Stromal cell of bone marrow (primary cell): ENCODE data around the gene PLS1.
"Not testable (repeated sequence)": the region's sequence is repeated elsewhere in the genome, so short reads cannot be mapped to it uniquely, and the experiment has no call there.

Source experiments
- DNase-seq: peaks from one replicate; pipeline ENCODE4 v3.0.0-alpha.2; 2012; ENCODE audit warnings: low read depth

Gene PLS1

DNA sequence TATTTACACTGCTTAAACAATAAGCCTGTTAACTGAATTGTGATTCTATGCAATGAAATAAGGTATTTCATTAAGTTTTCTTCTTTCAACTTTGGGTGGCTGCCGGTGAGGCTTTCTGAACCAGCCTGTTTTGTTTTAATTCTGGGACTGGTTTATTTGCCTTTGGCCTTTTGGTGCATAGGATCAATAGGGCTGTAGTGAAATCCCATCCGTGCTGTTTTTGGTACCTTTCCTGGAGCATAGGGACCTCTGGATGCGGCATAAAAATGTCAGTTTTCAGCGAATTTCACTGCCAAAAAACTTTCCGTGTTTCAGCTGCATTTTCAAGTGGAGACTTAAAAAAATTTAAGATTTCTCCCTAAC is 514 bp downstream of the PLS1 start:
- no peak for DNase-seq

DNA sequence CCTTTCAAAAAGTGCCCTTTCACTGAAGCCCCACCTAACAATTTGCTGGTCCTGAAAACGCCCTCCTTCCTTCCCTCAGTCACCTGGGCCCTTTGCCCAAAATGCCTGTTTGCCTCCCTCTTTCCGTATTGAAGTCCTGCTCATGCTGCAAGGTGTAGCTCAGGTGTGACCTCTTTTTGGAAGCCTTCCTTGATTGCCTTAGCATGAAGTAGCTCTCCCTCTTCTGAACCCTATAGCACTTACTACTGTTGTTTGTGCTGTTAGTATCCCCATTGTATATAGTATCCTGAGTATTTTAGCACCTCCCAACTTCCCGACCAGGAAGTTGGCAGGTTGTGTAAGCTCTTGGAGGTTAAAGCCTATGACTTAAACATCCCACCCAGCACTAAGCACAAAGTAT is 1.7 kb downstream of the PLS1 start:
- DNase-seq = no peak

DNA sequence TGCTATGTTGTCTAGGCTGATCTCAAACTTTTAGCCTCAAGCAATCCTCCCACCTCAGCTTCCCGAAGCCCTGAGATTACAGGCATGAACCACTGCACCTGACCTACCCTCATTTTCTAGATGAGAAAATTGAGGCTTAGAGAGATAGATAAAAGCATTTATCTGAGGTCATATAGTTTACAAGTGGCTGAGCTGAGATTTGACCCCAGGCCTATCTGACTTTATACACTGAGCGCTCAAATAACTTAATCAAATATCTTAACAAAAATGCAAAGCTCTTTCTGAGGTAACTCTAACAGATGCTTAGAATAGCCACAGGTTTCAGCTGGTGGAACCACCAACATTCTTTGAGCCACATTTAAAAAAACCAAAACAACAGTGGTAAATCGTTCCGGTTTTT is 5.5 kb downstream of the PLS1 start:
- DNase-seq = no peak

DNA sequence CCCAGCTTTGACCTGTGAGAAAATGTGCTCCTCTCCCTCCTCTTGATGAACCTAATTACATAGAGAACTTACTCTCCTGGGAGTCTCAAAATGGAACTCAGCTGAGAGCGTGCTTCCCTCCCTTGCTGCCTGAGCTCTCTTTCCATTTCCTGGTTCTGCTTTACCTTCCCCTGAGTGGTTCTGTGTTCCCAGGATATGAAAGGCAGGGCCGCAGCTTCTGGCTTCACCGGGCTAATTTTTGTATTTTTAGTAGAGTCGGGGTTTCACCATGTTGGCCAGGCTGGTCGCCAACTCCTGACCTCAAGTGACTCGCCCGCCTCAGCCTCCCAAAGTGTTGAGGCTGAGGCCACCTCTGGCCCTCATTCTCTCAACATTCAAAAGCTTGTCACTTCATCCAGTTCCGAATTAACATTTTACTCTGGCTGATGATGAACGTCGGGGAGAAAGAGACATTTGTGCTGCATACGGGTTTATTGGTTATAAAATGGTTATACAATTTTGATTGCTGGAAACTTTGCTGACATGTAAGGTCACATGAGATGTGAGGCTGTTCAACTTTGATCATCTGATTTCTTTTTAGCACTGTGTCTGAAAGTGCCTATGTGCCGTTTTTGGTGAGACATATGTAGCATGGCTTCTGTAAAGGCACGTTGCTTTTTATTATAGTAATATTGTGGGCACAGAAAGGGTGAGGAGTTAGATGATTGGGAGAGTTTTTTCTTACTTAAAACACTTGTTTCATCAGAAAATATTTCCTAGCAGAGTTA is 6.6 kb downstream of the PLS1 start:
- DNase-seq = no peak

DNA sequence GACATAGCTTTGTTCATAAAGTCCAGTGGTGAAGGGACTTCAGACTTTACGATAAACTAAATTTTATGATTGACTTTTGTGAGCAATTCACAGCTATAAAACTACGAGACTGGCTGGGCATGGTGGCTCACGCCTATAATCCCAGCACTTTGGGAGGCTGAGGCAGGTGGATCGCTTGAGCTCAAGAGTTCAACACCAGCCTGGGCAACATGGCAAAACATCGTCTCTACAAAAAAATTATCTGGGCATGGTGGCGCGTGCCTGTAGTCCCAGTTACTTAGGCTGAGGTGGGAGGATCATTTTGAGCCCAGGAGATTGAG is 7.2 kb downstream of the PLS1 start:
- not testable (repeated sequence) for DNase-seq

DNA sequence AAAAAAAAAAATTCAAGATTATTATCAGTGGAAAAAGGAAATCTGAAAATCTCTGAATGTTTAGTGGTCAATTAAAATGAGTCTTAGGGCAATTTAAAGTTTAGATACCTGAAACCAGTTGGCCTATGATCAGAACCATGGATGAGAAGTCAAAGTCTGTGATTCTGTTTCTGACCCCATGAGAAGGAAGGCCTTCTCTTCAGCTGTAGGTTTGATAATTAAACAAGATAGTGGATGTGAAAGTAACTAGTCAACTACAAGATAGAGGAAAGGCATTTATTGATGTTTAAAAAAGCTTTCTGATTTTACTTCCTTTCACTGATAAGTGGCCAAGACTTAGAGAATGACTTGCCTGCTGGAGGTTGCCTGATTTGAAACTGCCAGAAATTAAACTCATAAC is 8.7 kb downstream of the PLS1 start:
- no peak for DNase-seq

DNA sequence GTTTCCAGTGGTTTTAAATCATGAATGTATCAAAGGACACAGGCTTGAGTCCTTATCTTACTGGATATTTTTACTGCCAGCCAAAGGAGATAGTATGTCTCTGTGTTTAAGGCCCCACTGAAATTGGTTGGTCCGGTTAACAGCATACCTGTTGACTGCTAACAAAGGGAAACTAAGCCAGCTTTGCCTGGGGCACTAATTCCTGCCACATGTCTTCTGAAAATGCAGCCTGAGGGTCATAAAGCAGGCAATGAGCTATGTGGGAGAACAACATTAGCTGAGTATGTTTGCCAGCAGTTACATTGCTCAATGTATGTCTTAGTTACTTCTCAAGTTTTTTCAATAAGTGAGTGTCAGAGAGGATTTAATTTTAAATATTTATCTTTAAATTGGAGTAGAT is 12.4 kb downstream of the PLS1 start:
- DNase-seq = no peak

DNA sequence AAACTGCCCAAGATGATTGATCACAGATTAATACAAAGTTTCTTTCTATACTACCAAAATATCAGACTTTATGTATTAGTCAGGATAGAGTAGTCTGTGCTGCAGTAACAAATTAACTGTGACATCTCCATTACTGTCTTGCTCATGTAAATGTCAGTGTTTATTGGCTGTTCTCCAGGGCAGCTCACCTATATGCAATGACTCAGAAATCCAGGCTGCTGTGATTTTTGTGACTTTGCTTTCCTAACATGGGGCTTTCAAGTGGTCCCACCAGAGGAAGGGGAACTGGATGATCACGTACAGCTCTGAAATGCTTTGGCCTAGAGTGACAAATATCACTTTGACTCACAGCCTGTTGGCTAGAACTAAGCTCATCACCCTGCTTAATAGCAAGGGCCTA is 12.9 kb downstream of the PLS1 start:
- no peak for DNase-seq

DNA sequence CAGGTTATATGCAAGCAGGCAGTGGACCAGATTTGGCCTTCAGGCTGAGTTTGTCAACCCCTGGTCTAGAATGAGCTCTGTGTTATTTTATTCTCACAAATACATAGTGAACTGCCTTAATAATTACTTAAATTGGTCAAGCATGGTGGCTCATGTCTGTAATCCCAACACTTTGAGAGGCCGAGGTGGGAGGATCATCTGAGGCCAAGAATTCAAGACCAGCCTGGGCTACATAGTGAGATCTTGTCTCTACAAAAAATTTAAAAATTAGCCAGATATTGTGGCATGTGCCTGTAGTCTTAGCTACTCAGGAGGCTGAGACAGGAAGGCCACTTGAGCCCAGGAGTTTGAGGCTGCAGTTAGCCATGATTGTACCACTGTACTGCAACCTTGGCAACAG is 15.0 kb downstream of the PLS1 start:
- no peak for DNase-seq

DNA sequence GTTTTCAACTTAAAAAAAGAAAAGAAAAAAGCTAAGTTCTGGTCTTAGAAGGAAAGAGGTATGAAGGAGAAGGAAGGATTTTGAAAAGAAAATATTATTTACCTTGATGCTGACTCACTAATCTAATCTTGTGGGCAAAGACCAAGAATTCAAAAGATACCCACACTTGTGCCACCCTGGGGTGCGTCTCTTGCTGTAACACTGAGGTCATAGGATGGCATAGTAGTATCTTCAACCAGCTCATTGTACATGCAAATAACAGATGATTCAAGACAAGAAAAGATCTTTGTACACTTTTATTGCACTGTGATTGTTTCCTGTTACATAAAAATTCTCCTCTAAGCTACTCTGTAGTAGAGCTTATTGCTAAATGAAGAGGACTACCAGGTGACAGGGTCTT is 17.3 kb downstream of the PLS1 start:
- no peak for DNase-seq

DNA sequence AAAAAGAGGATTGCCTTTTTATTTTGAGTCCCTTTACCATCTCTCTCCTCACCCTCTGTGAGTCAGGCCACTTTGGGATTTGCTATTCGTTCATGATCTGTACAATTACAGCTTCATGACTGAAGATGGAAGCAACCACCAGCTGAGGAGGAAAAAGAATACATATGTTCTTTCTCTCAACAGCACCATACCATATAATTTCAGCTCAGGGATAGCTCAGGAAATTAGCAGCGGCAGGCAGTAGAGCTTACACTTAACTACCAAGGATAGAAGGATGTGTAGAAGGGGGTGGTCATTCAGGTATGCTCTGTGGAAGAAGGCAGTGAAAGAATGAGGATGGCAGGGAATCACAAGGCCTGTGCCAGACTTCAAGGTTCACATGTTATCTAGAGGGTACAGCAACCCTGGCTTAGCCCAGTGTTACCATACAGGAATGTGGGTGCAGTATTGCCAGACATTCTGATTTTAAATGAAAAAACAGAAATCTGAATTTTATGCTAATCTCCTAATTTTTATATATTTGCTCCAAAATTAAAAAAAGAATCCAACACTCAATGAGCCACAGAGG is 17.9 kb downstream of the PLS1 start:
- DNase-seq = no peak

DNA sequence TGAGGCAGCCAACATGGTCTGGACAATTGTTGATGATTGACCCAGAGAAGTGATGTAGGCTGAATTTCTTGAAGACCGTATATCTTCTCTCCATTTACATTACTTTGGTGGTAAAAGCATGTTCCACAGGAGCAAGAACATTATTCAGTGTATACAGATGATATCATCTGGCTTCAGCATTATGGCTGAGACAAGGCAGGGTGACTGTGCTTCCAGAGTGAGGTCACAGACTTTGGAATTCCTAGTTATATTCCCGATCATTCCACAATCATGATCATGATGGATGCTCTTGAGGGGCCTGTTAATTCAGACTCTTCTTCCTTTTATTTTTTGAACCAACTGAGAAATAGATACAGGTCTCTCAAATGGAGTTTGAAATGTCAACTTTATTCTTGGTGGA is 19.0 kb downstream of the PLS1 start:
- no peak for DNase-seq

DNA sequence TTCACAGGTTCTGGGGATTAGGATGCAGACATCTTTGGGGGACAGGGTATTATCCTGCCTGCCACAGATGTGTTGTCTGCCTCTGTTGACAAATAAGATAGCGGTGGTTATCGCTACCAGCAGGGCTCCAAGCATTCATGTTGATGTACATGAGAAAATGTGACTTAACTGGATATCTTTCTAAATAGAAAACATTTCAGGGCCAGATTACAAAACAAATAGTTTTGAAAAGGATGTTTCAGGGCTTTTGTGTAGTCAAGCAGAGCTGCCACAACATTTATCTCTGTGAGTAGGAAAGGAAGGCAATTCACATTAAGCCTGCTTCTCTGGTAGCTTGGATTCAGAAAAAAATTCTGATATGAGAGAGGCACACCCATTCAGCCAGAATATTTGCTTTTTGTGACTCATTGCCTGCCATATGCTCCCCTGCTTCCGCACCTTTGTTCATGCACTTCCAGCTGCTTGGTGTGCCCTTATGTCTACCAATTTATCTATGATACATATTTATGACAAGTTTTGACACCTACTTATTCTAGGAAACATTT is 22.8 kb downstream of the PLS1 start:
- no peak for DNase-seq

DNA sequence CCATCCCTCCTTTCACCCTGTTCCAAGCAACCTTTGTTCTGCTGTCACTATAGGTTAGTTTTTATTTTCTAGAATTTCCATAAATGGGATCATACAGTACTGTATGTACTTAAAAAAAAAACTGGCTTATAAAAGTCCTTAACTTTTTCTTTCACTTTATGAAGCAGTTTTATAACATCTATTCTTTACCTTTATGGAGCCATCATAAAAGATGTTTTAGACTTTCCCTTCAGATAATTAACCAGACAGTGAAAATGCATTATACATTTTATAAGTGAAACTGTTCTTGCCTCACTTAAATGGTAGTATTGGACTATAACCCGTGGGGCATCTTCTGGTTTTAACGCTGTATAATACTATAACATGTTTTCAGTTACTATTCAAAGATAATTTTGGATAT is 26.2 kb downstream of the PLS1 start:
- no peak for DNase-seq

DNA sequence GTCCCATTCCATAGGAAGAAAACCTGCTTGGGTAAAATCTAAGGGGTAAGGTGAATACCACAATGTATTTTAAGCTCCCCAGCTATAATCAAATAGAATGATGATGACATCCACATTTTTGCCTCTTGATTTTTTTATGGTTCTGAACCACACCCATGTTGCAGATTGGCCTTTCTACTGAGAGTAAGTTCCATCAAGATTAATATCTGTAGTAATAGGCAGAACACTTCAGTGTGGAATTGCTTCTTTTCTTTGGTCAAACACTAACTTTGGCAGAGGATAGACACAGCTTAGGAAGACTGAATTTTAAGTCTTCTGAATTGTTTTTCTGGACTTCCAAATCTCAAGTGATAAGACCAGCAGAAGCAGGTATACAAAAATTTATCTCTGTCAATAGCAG is 27.0 kb downstream of the PLS1 start:
- no peak for DNase-seq

DNA sequence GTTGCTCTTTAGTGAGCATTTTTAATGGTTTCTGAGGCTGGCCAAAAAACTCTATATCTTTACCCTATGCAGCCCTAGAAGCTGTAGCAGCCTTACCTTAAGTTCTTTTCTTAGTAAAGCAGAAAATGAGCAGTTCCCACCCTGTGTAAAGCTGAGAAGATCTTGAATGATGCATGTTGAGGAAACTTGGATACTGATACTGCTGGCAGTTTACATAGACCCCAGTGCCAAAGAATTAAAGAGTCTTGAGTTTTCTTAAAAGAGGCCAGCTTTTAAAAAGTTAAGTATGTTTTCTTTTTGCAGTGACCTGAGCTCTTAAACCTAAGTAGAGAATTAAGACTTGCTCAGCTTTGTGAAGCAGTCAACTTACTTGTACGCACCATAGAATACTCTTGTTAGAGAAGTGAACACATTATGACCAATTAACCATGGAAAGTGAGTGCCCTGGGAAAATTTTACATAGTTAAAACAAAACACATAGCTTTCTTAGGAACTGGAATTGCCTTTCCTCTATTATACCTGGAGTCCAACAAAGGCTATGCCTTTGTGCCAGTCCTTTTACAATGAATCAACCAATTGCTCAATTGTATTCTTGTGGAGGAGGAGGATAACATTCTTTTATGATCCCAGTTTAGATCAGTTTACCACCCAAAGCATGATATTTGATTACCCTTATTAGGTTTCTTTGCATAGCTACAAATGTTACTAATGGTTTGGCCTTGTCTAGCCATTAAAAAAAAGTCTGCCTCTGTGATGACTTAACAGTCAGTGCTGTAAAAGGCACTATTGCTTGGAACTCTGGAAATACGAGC is 28.4 kb downstream of the PLS1 start:
- DNase-seq = no peak

DNA sequence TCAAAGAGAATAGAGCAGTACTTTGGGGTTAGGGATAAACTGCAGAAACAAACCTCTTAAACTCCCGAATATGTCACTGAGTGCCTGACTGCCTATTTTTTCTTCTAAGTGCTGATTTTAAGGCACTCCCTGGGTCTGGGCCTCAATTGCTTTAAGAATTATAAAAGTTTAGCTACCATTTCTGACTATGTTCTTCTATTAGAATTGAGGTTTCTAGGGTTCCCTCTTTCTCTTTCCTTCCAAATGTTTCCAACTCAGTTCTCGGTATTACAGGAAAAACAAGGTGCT is 28.9 kb downstream of the PLS1 start:
- DNase-seq = no peak

DNA sequence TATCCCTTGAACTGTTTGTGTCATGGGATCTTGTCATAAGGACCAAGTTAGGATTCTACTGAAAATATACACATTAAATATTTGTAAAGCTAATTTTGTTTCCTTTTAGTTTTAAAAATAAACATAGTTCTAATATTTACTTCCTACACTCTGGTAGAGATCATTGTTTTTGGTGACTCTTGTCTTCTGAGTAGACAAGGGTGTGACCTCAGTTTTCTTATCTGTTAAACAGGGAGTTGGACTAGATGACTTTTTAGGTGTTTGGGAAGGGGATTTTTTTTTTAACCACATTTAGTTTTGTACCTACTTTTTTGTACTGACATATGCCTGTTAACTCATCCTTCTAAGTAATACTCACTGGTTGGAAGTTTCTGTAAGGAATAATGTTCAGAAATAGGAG is 30.8 kb downstream of the PLS1 start:
- DNase-seq = no peak

DNA sequence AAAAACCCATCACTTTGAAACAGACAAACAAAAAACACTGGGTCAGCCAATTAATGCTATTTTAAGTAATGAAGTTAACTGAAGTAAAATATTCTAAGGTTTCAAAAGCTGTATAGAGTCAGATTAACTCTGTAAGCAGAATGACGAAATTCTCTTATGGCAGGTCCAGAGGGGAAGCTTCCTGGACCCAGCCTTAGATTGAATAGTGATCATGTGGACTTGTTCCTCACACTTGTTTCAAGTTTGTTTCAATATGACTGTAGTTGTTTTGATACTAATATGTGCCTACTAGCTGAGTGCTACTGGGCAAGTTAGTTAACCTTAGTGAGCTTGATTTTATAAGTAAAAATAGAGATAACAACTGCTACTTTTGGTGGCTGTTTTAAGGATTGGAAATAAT is 32.6 kb downstream of the PLS1 start:
- DNase-seq = no peak

DNA sequence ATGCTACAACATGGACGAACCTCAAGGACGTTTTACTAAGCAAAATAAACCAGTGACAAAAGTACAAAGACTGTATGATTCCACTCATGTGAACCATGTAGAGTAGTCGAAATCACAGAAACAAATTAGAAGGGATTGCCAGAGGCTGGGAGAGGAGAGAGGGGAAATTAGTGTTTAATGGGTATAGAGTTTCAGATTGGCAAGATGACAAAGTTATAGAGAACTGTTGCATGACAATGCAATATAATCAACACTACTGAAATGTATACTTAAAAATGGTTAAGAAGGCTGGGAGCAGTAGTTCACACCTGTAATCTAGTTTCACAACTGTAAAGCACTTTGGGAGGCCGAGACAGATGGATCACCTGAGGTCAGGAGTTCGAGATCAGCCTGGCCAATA is 36.9 kb downstream of the PLS1 start:
- no peak for DNase-seq

DNA sequence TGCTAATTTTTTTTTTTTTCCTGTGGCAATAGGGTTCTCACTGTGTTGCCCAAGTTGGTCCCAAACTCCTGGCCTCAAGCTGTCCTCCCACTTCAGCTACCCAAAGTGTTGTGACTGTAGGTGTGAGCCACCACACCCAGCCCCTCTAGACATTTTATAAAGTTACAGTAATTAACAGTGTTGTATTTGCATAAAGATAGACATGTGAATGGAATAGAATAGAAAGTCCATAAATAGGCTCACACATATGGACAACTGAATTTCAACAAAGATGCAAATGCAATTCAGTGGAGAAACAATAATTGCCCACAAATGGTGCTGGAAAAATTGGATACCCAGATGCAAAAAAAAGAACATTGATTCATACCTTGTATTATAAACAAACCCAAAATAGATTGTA is 39.9 kb downstream of the PLS1 start:
- no peak for DNase-seq

DNA sequence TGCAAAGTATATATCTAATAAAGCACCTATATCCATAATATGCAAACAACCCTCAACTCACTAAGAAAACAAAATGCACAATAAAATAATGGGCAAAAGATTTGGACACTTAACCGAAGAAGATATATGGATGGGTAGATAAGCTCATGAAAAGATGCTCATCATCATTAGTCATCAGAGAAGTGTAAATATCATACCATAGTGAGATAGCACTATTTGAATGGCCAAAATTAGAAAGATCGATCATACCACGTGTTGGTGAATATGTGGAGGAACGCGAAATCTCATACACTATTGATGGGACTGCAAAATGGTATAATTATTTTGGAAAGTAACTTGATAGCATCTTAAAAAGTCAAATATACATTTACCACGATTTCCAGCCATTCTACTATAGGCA is 40.5 kb downstream of the PLS1 start:
- DNase-seq = no peak

DNA sequence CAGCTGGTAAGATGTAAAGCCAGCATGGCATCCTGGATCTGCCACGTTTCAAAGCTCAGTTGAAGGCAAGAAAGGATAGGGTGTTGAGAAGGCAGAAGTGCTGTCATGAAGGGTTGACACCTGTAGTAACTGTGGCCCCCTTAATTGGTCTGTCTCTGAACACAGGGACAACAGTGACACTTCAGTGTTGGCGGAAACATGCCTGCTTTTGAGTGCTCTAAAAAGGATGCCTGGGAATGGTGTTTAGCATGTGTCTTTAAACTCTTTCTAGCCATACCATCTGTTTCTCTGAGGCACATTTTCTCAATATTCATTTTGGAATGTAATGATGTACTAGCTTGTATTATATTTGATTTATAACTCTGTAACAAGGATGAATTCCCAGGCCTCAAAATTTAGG is 42.1 kb downstream of the PLS1 start:
- DNase-seq = no peak

DNA sequence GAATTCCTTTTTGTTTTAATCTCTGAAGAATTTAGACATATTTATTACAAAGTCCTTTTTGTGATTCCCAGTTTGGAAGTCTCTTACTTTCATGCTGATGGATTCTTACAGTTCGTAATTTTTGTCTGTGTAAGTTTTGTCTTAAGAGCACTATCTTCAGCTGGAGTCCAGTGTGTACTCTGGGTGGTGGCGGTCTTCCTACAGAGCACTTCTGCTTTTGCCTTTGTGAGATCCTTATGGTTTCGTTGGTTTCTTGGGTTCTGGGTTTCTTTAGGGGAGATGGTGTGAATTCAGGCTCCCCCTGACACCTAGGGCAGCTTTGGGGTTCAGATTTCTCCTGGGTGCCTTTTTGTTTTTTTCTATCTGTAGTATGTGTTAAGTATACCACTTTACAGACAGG is 45.3 kb downstream of the PLS1 start:
- DNase-seq = no peak
